Subcutaneous abdominal adipose tissue (tissue), 5 donors: ENCODE data around the gene C15orf40.
"Not testable (repeated sequence)": the region's sequence is repeated elsewhere in the genome, so short reads cannot be mapped to it uniquely, and the experiment has no call there.

ENCODE experiments used
- H3K27ac ChIP-seq: one replicate; pipeline ENCODE4 v1.7.0; 2013; ENCODE audit warnings: low read depth, mild to moderate bottlenecking, inconsistent platforms, low read length, moderate library complexity
- H3K27me3 ChIP-seq, 5 donors: one replicate each; pipeline ENCODE4 v1.7.0; 2013; ENCODE audit warnings: low read length in 5 of 5, inconsistent platforms in 1 of 5; ENCODE audit not compliant: control insufficient read depth in 5 of 5, insufficient read depth in 4 of 5
- H3K36me3 ChIP-seq, 5 donors: one replicate each; pipeline ENCODE4 v1.7.0; 2013; ENCODE audit warnings: low read length in 5 of 5; ENCODE audit not compliant: control insufficient read depth in 5 of 5, insufficient read depth in 5 of 5
- H3K4me1 ChIP-seq, 5 donors: one replicate each; pipeline ENCODE4 v1.7.0; 2013; ENCODE audit warnings: low read length in 5 of 5, mild to moderate bottlenecking in 3 of 5, moderate library complexity in 1 of 5; ENCODE audit not compliant: control insufficient read depth in 5 of 5, insufficient read depth in 5 of 5
- H3K4me3 ChIP-seq, 5 donors: one replicate each; pipeline ENCODE4 v1.7.0; 2013; ENCODE audit warnings: low read length in 5 of 5, low read depth in 1 of 5
- H3K9ac ChIP-seq, 5 donors: one replicate each; pipeline ENCODE4 v1.7.0; 2013; ENCODE audit warnings: low read length in 5 of 5, mild to moderate bottlenecking in 4 of 5, moderate library complexity in 3 of 5
- H3K9me3 ChIP-seq, 5 donors: one replicate each; pipeline ENCODE4 v1.7.0; 2013; ENCODE audit warnings: low read length in 5 of 5; ENCODE audit not compliant: control insufficient read depth in 5 of 5
- donor health status: healthy.
- donor health status: healthy.
- donor health status: healthy.
- donor health status: healthy.
- donor health status: healthy.

C15orf40 gene

DNA sequence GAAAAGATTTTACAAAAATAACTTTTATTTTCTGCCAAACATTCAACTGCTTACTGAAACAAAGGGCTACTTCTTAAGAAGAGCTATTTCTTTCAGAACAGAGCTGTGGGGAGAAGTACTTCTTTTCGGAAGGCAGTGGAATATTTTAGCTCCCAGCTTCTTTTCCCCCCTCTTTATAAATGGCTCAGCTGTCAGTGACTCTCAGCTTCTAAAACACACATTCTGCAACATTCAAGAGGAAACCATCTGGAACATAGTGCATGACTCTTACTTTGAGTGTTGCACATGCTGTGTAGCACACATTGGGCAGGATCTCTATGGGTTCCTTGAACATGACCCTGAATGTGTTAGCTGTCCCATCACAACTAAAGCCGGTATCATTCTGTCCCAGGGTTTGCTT, 7.0 kb upstream of the C15orf40 start:
- no peaks in the 10 kb centered on the region for H3K27me3 ChIP-seq
- no peak overlapping the region for H3K4me3 ChIP-seq
- peaks cover 18 to 41% (median 28%) of the 10 kb centered on the region in 5 donors for H3K36me3 ChIP-seq
- H3K27ac ChIP-seq, result no peak overlapping the region
- H3K4me1 ChIP-seq, result no peaks in the 10 kb centered on the region
- no peaks in the 10 kb centered on the region for H3K9me3 ChIP-seq
- H3K9ac ChIP-seq, result no peak overlapping the region

DNA sequence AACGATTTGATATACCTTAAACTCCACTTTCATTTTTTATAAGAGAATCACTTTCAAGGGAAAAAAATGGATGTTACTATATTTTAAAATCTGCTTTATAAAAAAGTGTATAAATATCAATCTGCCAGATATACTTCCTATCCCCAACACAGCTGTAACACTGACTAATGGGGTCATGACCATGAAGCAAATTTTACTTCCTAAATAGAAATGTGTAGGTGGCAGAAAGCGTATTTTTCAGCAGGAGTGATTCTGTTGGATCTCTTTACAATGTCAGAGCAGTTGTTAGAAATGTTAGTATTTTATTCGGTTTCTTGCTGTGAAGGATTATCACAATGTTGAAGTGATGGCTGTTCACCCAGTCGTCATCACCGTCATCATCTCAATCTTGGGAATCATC, 5.5 kb upstream of the C15orf40 start:
- Histone ChIP-seq H3K9me3 (no peaks in the 10 kb centered on the region), H3K36me3 (peaks cover 18 to 39% (median 28%) of the 10 kb centered on the region in 5 donors), H3K9ac (no peak overlapping the region), H3K27me3 (no peaks in the 10 kb centered on the region), H3K4me1 (peaks cover 3 to 9% (median 8%) of the 10 kb centered on the region in 5 donors), H3K27ac (no peak overlapping the region), H3K4me3 (no peak overlapping the region)

DNA sequence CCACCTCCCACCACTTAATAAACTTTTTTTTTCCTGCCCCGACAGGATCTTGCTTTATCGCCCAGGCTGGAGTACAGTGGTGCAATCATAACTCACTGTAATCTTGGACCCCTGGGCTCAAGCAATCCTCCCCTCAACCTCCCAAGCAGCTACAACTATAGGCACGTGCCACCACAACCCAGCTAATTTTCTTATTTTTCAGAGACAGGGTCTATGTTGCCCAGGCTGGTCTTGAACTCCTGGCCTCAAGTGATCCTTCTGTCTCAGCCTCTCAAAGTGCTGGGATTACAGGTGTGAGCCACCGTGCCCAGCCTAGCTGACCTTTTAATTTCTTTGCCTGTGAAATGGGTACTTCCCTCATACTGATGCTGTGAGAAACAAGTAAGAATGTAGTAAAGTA, 3.9 kb upstream of the C15orf40 start:
- no peak overlapping the region for H3K27ac ChIP-seq
- peaks cover 15 to 36% (median 26%) of the 10 kb centered on the region in 5 donors for H3K36me3 ChIP-seq
- no peaks in the 10 kb centered on the region for H3K27me3 ChIP-seq
- no peak overlapping the region for H3K4me3 ChIP-seq
- H3K9me3 ChIP-seq, result no peaks in the 10 kb centered on the region
- H3K4me1 ChIP-seq, result peaks cover 6 to 21% (median 17%) of the 10 kb centered on the region in 5 donors
- H3K9ac ChIP-seq, result no peak overlapping the region

DNA sequence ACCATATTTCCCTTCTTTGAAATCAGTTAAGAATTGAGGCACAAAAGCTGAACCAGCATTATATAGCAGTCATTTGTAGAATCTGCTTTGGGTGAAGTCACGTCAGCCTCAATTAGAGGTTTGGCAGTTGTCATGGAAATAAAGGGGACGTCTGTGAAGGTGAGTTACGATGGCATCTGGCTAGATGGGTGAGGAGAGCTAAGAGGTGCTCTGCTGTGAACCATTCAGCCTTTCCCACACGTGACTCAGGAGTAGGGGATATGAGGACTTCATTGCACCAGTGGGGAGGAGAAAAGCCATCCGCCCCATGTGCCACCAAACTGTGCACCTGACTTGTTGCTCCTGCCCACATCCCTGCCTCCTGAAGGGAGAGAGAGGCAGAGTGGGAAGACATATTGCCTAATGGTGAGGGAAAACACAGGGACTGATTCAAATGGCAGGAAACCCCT, 2.8 kb upstream of the C15orf40 start:
- H3K4me1 ChIP-seq, result peaks cover 10 to 26% (median 21%) of the 10 kb centered on the region in 5 donors
- no peak overlapping the region for H3K27ac ChIP-seq
- peaks cover 11 to 30% (median 18%) of the 10 kb centered on the region in 5 donors for H3K36me3 ChIP-seq
- H3K27me3 ChIP-seq, result no peaks in the 10 kb centered on the region
- H3K4me3 ChIP-seq, result no peak overlapping the region
- no peaks in the 10 kb centered on the region for H3K9me3 ChIP-seq
- H3K9ac ChIP-seq, result no peak overlapping the region

DNA sequence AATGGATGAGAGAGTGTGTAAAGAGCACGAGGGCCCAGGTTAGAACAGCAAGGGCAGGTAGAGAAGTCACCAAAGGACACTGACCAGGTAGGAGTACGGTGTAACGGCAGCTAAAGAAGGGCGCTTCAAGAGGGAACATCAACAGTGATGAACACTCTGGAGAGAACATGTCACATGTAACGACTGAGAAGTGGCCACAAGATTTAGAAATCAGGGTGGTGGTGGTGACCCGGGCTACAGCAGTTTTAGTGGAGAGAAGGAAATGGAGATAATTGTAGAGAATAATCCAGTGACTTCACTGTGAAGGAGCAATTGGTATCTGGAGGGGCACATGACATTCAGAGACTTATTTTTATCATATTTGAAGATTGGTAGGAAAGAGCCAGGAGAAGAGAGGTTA, 1.2 kb upstream of the C15orf40 start:
- Histone ChIP-seq H3K27ac (no peak overlapping the region), H3K4me1 (peaks cover 10 to 26% (median 21%) of the 10 kb centered on the region in 5 donors), H3K9me3 (no peaks in the 10 kb centered on the region), H3K9ac (peak overlapping the region in 3 of 5 donors; percentile 92 to 98 (median 97)), H3K27me3 (no peaks in the 10 kb centered on the region), H3K36me3 (peaks cover 12 to 31% (median 18%) of the 10 kb centered on the region in 5 donors), H3K4me3 (peak overlapping the region in 2 of 5 donors; percentile 94 to 99)

DNA sequence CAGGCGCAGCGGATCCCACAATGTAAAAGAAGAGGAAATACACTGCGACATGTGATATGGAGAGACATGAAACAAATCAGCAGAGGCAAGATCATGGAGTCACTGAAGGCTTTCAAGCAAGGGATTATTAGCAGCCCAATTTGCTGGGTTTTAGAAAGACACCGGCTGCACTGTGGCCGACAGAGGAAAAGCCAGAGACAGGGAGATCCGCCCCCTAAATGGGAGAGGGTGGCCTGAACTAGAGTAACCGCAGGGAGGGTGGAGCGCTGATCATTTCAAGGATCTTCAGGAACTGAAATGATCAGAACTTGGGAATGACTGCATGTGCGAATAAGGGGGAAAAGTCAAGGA, 612 bp upstream of the C15orf40 start:
- H3K9ac ChIP-seq, result peak overlapping the region; percentile 58 to 98 (median 92)
- peak overlapping the region; percentile 87 for H3K27ac ChIP-seq
- H3K27me3 ChIP-seq, result no peaks in the 10 kb centered on the region
- H3K4me1 ChIP-seq, result peaks cover 10 to 26% (median 21%) of the 10 kb centered on the region in 5 donors
- H3K9me3 ChIP-seq, result no peaks in the 10 kb centered on the region
- peak overlapping the region; percentile 71 to 99 (median 94) for H3K4me3 ChIP-seq
- H3K36me3 ChIP-seq, result peaks cover 11 to 31% (median 15%) of the 10 kb centered on the region in 5 donors

DNA sequence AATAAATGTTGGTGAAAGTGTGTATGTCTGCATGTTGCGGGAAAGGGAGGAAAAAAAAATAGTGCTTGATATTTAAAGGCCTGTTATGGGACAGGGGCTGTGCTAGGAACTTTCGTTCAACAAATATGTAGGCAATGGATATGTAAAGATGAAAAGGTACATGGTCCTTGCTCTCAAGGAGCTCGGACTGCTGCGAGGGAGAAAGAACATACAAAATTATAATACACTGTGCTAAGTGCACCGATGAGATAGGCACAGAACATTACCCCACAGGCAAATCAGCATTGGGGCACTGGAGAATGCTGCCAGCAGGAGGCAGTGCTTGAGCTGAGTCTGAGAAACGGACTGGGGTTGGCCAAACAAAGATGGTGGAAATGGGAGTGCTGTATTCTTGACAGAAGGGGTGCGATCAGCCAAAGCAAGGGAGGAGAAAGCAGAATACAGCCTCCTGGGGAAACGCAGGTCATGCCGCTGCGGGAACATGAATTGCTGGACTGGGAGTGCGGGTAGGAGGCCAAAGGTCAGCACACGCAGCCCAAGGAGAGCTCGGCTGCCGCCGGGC, 649 bp downstream of the C15orf40 start:
- Histone ChIP-seq H3K4me3 (peak overlapping the region; percentile 91 to 99 (median 99)), H3K4me1 (peaks cover 10 to 26% (median 21%) of the 10 kb centered on the region in 5 donors), H3K27ac (peak overlapping the region; percentile 87), H3K36me3 (peaks cover 11 to 31% (median 13%) of the 10 kb centered on the region in 5 donors), H3K9ac (peak overlapping the region; percentile 30 to 98 (median 92)), H3K9me3 (no peaks in the 10 kb centered on the region), H3K27me3 (no peaks in the 10 kb centered on the region)

DNA sequence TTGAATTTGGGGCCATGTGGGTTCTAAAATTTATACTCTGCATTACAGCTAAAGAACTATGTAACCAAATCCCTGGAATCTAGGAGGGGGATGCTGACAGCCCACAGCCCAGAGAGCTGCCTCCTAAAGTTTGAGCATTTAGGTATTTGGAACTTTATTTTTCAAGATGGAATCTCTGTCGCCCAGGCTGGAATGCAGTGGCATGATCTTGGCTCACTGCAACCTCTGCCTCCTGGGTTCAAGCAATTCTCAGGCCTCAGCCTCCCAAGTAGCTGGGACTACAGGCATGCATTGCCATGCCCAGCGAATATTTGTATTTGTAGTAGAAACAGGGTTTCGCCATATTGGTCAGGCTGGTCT, 10.8 kb downstream of the C15orf40 start:
- not testable (repeated sequence) for H3K9me3 ChIP-seq, H3K27ac ChIP-seq, H3K27me3 ChIP-seq, H3K4me3 ChIP-seq
- peaks cover 0 to 11% (median 7%) of the 10 kb centered on the region in 5 donors for H3K4me1 ChIP-seq
- H3K36me3 ChIP-seq, result peaks cover 0 to 19% (median 6%) of the 10 kb centered on the region in 5 donors
- H3K9ac ChIP-seq, result peak overlapping the region in 1 of 5 donors; percentile 64

DNA sequence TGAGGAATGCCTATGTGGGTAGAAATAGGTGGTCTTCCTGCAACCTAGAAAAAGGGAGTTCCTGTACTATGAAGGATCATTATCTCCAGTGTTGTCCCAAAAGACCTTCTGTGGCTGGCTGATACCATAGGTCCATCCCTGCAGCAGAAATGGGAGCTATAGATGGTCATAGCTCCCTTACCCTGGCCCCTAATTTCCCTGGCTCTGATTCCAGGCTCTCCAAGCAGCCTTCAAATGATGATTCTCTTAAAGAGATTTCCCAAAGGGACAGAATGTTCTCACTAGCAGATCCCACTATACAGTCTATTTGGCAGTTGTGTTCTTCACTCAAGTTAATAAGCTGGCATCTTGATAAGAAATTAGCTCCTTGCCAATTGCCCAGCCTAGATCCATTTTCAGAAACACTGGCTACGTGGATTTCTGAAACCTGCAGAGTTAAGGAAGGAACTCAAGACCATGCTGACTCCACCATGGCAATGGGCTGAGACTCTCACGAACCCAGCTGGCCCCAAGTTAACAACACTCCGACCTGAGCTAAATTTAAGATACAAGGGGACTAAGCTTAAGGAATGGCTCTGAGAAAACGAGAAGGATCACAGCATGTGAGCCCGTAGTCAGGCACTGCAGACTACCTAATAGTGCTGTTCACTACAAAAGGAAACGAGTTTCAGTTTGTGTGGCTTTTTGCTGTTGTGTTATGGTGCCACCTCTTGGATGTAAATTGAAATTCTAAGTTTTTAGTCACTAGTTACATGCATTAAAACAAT, 11.4 kb downstream of the C15orf40 start:
- Histone ChIP-seq H3K36me3 (peaks cover 0 to 13% (median 5%) of the 10 kb centered on the region in 5 donors), H3K4me3 (peak overlapping the region; percentile 33 to 60 (median 43)), H3K27me3 (no peaks in the 10 kb centered on the region), H3K4me1 (peaks cover 0 to 11% (median 7%) of the 10 kb centered on the region in 5 donors), H3K27ac (no peak overlapping the region), H3K9ac (peak overlapping the region in 3 of 5 donors; percentile 64 to 70 (median 66)), H3K9me3 (no peaks in the 10 kb centered on the region)

DNA sequence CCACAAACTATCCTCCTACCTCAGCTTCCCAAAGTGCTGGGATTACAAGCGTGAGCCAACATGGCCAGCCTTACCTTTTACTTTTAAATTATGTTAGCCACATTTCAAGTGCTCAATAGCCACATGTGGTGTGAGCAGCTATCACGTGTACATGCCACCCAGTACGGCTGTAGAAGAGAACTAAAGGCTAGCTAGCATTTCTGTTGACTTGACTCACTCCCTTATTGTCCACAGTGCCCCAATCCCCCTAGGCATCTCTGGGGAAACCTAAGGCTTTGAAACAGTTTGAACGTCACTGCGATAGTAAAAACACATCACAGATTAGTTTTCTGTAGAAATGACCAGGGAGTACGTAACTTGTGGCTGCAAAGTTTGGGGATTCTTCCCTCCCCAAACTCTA, 12.0 kb downstream of the C15orf40 start:
- H3K4me1 ChIP-seq, result peaks cover 0 to 11% (median 7%) of the 10 kb centered on the region in 5 donors
- H3K27ac ChIP-seq, result no peak overlapping the region
- peaks cover 0 to 8% (median 0%) of the 10 kb centered on the region in 5 donors for H3K36me3 ChIP-seq
- H3K27me3 ChIP-seq, result no peaks in the 10 kb centered on the region
- peak overlapping the region in 1 of 5 donors; percentile 35 for H3K9ac ChIP-seq
- no peak overlapping the region for H3K4me3 ChIP-seq
- H3K9me3 ChIP-seq, result no peaks in the 10 kb centered on the region
